HG03460 (cell line): ENCODE results near the gene EML1.

Experiments
- ATAC-seq: cut with Tn5 transposase; IDR thresholded peaks from one replicate; pipeline ENCODE4 v1.9.1; 2021; ENCODE audit not compliant: unreplicated experiment

EML1 gene

DNA sequence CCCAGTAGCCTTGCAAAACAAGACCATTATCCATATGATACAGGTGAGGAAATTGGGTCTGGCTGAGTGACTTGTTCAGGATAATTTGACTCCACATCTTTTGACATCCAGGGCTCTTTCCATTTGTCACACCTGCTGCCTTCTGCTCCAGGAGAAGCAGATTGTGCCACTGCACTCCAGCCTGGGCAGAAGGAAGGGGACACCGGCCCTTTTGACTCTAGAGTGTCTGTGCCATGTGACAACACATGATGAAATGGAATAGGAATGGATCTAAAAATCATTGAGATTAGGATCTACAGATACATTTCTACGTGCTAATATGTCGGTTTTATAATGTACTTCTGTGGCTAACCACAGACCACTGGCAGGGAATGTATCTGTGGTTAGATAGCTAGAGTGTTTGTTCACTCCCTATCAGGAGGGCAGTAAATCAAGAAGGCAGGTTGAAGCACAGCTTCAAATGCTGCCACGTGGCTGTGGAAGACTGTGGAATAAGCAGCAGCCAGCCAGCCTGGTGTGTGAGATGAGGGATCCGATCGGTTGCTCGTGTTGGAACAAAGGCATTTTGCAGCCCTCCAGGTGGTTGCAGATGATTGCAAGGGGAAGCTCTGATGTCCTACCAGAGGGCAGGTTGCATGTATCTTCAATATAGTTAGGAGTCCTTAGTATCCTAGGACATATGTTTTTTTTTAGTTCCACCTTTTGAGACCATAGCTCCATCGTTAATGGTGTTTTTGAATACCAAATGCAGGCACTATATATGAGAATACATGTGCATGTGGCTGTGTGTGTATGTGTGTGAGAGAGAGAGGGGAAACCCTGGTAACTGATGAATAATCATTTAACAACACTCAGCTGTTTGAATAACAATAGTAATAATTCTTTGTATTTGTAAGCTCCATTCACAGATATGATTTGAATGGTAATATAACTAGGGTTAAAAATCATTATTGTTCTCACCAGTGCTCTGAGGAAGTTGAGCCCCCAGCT, 28.6 kb downstream of the EML1 start:
- no peak for ATAC-seq

DNA sequence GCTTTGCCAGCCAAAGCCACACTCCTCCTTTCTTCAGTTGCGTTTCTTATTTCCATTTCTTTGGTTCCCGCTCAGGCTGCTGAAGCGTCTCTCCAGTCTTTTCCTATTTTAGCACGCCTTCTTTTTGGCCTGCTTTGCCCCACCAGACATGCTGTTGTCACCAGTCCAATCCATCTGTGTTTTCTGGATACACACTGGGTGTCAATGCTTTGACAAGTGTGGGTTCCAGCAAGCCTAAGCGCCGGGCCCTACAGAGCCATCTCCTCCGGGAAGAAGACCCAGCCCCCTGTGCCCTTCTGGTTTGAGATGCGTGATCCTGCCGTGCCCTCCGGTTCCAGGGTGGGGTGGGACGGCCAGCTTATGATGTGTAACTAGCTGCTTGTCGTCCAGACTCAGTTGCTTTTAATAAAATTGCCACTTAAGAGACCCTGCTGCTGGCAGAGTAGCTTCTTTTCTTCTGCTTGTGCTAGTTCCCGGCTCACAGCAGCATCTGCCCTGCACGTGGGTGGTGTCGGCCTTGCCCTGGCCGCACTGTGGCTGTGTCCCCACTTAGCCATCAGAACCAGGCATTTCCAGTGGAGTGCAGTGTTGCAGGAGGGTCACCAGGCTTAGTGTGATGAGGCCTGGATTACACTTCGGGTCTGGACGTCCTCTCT, 29.7 kb downstream of the EML1 start:
- ATAC-seq = no peak

DNA sequence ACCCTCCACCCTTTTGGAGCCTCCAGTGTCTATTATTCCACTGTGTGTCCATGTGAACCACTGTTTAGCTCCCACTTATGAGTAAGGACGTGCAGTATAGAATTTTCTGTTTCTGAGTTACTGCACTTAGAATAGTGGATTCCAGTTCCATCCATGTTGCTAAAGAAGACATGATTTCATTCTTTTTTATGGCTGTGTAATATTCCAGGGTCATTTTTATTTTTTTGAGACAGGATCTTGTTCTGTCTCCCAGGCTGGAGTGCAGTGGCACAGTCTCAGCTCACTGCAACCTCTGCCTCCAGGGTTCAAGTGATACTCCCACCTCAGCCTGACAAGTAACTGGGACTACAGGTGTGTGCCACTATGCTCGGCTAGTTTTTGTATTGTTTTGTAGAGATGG, 31.6 kb downstream of the EML1 start:
- ATAC-seq = no peak

DNA sequence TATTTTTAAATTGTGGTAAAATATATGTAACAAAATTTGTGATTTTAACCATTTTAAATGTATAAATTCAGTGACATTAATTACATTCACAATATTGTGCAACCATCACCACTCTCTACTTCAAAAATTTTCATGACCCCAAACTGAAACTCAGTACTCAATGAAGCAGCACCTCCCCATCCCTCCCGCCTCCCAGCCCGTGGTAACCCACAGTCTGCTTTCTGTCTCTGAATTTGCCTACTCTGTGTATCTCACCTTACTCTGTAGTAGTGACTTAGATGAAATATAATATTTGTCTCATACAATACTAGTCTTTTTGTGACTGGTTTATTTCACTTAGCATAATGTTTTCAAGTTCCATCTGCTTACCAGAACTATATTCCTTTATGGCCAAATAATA, 36.2 kb downstream of the EML1 start:
- ATAC-seq = no peak

DNA sequence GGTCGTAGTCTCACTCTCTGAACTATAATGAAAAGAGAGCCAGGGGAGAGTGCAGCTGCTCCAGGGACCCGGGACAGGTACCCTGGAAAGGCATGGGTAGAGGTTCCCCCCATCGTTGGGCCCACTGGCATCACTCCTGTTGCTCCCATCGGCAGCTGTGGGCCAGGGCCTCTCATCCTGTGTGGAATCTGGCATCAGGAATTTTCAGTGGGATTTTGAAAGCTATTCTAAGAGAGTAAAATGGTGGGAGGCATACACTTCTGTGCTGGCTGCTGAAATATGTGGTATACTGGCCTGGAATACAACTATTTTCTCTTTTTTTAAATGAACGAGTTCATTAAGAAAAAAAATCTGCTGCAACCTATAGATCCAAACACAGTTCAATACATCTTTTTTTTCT, 38.1 kb downstream of the EML1 start:
- ATAC-seq = no peak

DNA sequence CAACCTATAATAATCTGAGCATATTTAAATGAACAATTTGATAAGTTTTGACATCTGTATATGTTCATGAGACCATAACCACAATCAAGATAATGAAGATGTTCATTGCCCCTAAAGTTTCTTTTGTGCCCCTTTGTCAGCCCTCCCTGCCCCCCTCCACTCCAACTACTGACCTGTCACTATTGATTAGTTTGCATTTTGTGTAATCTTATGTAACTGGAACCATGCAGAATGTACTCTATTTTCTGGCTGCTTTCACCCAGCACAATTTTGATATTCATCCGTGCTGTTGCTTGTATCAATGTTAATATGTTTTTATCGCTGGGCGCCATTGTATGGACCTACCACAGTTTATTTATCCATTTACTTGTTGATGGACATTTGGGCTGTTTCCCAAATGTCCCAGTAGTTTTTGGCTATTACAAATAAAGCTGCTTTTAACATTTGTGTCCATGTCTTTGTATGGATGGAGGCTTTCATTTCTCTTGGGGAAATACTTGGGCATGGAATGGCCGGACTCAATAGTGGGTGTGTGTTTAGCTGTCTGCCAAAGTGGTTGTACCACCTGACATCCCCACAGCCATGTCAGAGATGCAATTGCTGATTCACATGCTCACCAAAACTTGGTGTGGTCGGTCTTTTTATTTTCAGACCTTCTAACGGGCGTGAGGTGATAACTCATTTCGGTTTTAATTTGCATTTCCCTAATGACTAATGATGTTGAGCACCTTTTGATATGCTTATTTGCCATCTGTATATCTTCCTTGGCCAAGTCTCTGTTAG, 38.9 kb downstream of the EML1 start:
- ATAC-seq = no peak

DNA sequence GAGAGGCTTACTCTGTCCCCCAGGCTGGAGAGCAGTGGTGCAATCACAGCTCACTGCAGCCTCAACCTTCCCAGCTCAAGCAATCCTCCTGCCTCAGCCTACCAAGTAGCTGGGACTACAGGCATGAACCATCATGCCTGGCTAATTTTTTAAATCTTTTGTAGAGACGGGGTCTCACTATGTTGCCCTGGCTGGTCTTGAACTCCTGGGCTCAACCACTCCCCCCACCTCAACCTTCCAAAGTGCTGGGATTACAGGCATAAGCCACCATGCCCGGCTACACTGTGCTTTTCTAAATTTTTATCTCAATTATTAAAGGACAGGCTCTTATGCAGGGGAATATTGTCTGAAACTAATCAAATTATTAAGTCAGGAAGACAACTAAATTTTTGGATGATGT, 44.6 kb downstream of the EML1 start:
- no peak for ATAC-seq

DNA sequence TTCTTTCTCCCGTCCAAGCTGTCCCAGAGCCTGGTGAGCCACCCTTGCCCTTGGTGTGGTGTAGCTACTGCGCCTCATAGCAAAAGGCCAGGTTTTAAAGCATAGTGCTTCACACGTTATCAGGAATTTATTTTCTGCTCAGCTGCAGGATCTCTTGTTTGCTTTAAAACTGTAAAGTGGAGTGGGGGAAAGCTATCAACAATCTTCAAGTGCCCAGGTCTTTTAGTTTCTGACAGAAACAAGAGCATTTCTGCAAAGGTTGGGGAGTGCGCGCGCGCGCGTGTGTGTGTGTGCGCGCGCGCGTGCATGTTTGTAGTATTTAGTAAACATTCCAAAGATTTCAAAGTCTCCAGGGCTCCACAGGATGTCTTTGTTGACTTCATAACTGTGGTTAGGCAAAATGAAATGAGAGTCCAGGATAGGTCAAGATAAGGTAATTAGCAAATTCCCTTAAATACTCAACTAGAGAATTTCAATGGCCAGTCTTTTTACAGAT, 45.5 kb downstream of the EML1 start:
- ATAC-seq = no peak

DNA sequence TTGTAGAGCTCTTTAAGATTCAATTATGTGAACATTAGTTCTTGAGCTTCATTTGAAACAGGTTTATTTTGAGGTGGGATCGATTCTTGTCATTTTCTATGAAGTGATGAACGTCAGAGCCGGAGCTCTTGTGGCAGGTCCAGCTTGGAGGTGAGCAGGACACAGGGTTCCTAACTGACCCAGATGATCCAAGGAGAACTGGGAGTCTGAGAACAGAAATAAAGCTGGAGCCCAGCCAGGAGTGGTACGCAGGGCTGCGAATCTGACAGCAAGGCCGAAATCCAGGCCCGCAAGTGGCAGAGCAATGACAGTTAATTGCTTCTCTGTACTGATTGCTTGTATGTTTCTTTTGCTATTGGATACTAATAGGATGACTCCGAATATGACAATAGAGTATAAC, 46.5 kb downstream of the EML1 start:
- no peak for ATAC-seq

DNA sequence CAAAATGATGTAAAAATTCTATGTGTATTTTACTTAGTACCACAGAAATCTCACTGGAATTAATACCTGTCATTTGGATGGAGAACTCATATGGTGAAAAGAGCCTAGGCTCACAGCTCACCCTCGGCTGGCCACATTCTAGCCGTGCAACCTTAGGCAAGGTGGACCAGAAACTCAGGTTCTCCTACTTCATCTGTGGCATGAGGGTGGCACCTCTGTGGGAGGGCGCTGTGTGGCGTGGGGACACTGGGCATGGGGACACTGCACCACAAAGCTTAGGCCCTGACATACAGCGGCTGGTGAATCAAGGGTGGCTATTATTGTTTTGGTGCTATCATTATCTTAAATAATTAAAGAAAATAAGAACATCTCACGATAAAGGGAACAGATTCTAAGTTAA, 47.1 kb downstream of the EML1 start:
- no peak for ATAC-seq

DNA sequence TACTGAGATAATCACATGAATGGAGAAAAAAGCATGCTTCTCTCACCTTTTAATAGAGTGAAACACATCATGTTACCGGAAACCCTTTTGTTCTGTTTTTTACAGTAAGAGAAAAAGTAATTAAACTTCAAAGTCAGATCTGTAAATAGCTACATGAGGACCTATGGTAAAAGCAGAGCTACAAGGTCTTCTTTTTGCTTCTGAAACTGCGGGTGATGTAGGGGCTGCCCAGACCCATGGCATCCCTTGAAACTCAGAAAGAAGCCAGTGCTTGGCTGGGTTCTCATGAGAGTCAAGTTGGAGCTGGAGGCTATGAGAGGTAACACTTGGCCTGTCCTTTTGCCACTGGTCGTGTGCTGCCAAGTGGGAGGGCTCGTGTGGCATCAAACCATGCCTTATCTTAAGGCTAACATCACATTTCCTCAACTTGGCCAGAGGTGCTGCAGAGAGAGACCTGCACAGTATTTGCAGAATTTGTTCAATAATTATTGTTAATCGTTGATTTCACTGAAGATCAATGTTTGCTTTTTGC, 47.6 kb downstream of the EML1 start:
- ATAC-seq = no peak

DNA sequence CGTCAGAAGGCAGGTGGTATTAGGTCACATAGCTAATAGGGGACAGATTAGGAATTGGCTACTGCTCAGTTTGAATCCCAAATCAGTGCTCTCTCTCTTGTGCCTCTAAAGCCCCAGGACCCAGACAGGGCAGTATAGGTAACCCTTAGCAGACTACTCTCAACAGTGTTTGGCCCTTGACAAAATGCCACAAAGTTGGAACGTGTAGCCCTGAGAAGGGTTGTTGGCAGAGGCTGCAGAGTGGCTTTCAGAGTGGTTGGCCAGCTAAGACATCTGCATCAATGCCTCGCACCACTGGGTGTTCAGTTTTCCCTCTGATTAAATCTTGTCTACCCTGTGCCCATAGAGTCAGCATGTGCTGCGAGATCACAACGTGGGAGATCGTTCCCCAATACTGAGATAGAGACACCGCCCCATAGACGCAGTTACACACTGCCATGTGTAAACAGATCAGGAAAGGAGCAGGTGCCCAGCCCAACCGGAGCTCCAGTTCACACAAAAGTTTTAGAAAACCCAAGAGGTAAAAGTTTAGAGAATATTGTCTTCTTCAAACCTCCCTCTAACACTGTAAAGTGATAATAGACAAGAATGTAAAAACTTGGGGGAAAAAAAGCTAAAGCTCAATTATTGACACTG, 48.3 kb downstream of the EML1 start:
- ATAC-seq = no peak

DNA sequence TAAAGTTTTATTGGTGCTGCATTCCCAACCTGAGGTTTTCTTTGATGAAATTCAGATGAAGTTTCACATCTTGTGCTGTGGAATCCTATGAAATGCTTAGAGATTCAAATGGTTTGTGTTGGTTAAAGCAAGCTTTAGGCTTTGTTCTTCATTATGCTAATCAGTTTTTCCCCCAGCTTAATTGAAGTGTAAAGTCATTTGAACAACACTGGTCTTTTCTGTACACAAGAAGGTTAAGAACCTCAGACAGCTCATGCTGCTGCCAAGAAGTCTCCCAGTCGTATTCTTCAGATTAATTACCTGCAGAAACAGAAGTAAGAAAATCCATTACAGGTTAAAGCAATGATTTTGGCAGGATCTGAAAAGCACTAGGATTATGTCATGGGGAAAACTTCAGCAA, 48.9 kb downstream of the EML1 start:
- no peak for ATAC-seq

DNA sequence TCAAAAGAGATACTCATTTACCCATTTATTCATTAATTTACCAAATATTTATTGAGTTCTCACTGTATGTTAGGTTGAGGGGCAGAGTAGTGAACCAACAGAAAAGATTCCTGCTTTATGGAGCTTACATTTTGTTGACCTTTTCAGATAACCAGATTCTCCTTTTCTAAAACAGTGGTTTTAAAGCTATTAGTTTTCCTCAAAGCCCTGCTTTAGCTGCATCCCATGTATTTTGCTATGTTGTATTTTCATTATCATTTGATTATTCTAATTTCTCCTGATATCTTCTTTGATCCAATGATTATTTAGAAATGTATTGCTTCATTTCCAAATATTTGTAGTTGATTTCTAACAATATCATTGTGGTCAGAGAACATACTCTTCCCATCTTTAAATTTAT, 53.6 kb downstream of the EML1 start:
- no peak for ATAC-seq

DNA sequence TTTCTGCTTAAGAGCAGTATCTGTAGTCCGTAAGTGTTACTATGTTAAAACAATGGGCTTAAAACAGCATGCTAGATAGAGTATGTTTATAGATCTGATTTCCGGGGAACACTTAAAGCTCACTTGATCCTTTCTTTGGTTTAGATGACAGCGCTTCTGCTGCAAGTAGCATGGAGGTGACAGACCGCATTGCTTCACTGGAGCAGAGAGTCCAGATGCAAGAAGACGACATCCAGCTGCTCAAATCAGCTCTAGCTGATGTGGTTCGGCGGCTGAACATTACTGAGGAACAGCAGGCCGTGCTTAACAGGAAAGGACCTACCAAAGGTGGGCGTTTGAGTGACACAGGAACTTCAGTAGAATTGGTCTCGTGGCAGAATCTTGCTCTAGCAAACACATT, 57.5 kb downstream of the EML1 start:
- no peak for ATAC-seq

DNA sequence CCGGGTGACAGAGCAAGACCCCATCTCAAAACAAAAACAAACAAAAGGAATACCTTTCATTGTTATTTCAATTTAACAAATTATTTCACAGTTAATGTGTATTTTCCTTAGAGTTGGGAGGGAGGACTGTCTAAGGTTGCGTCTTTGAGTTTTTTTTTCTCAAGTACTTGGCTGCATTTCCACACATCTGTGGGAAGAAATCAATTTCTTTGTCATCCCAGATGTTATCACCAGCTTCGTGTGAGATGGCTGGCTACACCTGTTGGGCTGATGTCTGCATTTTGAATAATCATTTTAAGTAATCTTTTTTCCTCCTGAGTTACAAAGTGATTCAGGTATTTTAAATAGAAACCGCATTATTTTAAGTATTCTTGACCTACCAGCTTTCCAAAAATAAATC, 59.4 kb downstream of the EML1 start:
- no peak for ATAC-seq

DNA sequence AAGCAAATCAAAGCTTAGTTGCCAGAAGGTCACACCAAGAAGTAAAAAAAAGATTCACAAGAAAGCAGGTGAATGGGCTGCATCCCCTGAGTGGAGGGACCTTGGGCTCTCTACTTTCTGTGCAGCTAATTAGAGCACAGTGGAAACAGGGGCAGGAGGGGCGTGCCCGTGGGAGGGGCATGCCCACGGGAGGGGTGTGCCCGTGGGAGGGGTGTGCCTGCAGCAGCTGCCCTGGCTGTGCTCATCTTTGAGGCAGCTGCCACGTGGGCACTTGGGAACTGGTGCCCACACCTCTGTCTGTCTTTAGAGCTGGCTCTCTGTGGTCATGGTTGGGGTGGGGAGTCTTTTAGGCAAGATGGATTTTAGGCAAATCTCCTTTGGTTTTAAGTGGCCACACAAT, 60.0 kb downstream of the EML1 start:
- no peak for ATAC-seq

DNA sequence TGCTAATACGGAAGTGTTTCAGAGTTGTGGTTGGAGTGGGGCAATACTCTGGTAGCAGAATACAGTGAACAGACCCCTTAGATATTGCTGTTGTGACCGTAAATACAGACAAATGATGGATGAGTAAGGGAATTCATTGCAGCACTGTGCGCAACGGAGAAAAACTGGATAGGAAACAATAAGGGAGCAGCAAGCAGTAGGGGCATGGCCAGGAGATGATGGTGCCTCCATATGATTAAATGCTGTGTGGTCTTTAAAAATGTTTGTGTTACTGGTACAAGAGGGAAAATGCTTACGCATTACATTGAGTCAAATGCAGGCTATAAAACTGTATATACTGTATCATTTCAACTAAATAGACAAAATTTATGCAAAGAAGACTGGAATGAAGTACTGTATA, 61.6 kb downstream of the EML1 start:
- ATAC-seq = no peak

DNA sequence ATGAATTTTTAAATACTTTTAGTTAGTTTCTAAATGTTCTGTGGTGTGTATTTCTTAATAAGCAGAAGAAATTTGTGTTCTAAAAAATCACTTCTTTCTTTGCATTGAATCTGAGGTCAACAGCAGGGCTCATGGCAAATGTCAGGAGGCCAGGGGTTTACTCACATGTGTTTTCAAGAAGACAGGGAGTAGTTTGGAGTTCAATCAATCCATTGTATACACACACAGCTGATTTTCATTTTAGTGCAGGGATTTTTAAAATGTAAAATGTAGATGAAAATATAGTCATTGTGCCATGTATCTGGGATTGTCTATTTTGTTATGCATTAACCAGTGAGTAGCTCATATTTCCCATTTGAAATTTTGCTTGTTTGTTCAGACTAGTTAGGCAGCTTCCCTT, 62.1 kb downstream of the EML1 start:
- no peak for ATAC-seq

DNA sequence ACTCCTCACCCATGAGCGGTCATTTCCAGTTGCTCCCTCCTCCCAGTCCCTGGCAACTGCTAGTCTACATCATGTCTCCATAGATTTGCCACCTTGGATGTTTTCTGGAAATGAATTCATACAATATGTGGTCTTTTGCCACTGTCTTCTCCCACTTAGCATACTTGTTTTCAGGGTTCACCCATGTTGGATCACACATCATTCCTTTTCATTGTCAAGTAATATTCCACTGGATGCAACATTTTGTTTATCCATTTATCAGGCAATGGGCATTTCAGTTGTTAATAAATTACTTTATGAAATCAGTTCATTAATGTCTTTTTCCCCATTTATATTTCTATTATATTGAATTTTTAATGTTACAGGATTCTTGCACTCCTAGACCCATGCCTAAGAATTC, 64.3 kb downstream of the EML1 start:
- ATAC-seq = no peak

DNA sequence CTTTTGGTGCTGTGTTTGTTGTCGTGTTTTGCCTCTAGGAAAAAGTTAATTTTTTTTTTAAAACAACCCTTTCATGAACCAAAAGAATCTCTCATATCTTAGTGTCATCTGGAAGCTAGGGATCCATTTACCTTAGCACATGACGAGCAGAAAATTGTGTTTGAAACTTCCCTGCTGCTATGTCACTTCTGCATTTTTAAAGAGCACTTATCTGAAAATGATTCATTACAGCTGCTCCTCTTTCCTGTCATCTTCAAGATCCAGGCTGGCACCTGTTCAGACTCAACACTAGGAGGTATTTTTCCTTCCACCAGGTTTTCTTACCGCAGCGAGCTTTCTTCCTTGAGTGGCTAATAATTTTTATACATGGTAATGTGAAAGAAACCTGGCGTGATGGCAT, 67.0 kb downstream of the EML1 start:
- no peak for ATAC-seq
